Measurements from ENCODE around the gene POU2F3.

Gene POU2F3

GRCh38 chr11:120288021-120288420 is 48.1 kb downstream of the POU2F3 start:
- no peak for TF ChIP-seq CTCF (IDR thresholded peaks at IDR 0.05)

- TF ChIP-seq CTCF (IDR thresholded peaks at IDR 0.05) = no peak
These were observed 49.5 kb downstream of the POU2F3 start for GRCh38 chr11:120289426-120289825.

DNA sequence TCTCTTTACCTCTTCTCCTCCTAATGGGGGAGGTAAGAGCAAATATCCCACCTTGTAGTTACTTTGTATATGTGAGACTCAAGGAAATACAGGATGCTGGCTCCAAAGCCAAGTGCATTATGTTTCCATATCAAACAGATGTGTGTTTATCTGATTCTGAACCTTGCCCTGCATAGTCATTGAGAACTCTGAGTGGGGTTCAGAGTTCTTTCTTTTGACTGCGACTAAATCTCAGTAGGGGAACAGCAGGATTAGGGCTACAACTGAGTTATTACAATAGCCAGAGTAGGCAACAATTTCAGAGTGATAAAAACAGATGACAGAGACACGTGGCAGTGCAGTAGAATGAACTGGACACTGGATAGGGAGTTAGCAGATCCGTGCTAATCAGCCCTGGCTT is 51.0 kb downstream of the POU2F3 start:
- TF ChIP-seq CTCF (IDR thresholded peaks at IDR 0.05) = no peak

- no peak for TF ChIP-seq CTCF (IDR thresholded peaks at IDR 0.05)
These were observed 53.3 kb downstream of the POU2F3 start for GRCh38 chr11:120293038-120293800.

- no peak for TF ChIP-seq CTCF (IDR thresholded peaks at IDR 0.05)
These were observed 54.2 kb downstream of the POU2F3 start for GRCh38 chr11:120294096-120294495.

GRCh38 chr11:120295099-120295498 is 55.2 kb downstream of the POU2F3 start:
- no peak for TF ChIP-seq CTCF (IDR thresholded peaks at IDR 0.05)

DNA sequence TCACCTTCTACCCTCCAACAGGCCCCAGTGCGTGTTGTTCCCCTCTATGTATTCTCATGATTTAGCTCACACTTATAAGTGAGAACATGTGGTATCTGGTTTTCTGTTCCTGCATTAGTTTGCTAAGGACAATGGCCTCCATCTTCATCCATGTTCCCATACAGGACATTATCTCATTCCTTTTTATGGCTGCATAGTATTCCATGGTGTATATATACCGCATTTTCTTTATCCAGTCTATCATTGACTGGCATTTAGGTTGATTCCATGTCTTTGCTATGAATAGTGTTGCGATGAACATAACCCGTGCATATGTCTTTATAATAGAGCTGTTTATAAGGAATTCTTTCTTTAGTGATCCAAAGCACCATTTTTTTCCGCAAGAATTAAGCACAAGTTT is 56.6 kb downstream of the POU2F3 start:
- no peak for TF ChIP-seq CTCF (IDR thresholded peaks at IDR 0.05)

GRCh38 chr11:120298461-120298860 is 58.5 kb downstream of the POU2F3 start:
- TF ChIP-seq CTCF (IDR thresholded peaks at IDR 0.05) = no peak
